IMR-90 (cell line): ENCODE data around the gene ZBTB38. TPM values are rescaled to one million over a fixed set of nuclear protein-coding genes. Genes with fewer than 3 reads are reported as not detected.
A peak's percentile ranks its signal among the peaks of the same experiment; 100 is the strongest.

ENCODE experiments used
- ATAC-seq: fragments of 200-7000 bp; cut with Tn5 transposase; 2 replicates; pipeline ENCODE4 v1.9.1; 2020; ENCODE audit warnings: low read depth, mild to moderate bottlenecking, moderate library complexity
- BruUV-seq: library from RNA; stranded (reverse); fragments of 400-500 nt; replicated peaks from 2 replicates; lab custom pipeline; 2021; lab: Mats Ljungman, UMichigan
- CTCF ChIA-PET: fragments of 300-600 bp; formaldehyde crosslinking; extraction: SDS; loops from one replicate; lab custom pipeline; 2021; ENCODE audit warnings: antibody characterized with exemption; lab: Yijun Ruan, JAX
- POLR2A ChIA-PET: fragments of 300-600 bp; sonication (Branson Sonifier 250); formaldehyde crosslinking; loops from one replicate; lab custom pipeline; 2022; ENCODE audit warnings: antibody characterized with exemption; ENCODE audit not compliant: unreplicated experiment; lab: Charles Lee
- DNase-seq: peaks from one replicate; pipeline ENCODE4 v3.0.0; 2013
- H2AFZ ChIP-seq: replicated peaks from 2 replicates; pipeline ENCODE3; 2013; ENCODE audit warnings: low read length, mild to moderate bottlenecking; ENCODE audit not compliant: poor library complexity
- H2AK5ac ChIP-seq: 2 replicates; pipeline ENCODE4 v1.6.1; 2013; ENCODE audit warnings: low read depth, low read length, inconsistent platforms
- H2AK9ac ChIP-seq: replicated peaks from 2 replicates; pipeline ENCODE3; 2013; ENCODE audit warnings: mild to moderate bottlenecking, low read depth, low read length, moderate library complexity; ENCODE audit not compliant: poor library complexity
- H2BK120ac ChIP-seq: 2 replicates; pipeline ENCODE4 v1.6.1; 2013; ENCODE audit warnings: low read depth, low read length, inconsistent platforms
- H2BK15ac ChIP-seq: 3 replicates; pipeline ENCODE4 v1.6.1; 2013; ENCODE audit warnings: low read depth, low read length, inconsistent platforms
- H2BK20ac ChIP-seq: 2 replicates; pipeline ENCODE4 v1.6.1; 2013; ENCODE audit warnings: low read depth, mild to moderate bottlenecking, inconsistent platforms, low read length, moderate library complexity
- H2BK5ac ChIP-seq: 2 replicates; pipeline ENCODE4 v1.6.1; 2013; ENCODE audit warnings: mild to moderate bottlenecking, low read depth, low read length, inconsistent platforms; ENCODE audit not compliant: poor library complexity, severe bottlenecking
- H3K14ac ChIP-seq: replicated peaks from 2 replicates; pipeline ENCODE4 v1.6.1; 2013; ENCODE audit warnings: low read depth, low read length, inconsistent platforms
- H3K18ac ChIP-seq: 2 replicates; pipeline ENCODE4 v1.6.1; 2013; ENCODE audit warnings: low read depth, low read length, control low read depth
- H3K23ac ChIP-seq: 2 replicates; pipeline ENCODE4 v1.6.1; 2013; ENCODE audit warnings: low read depth, low read length, inconsistent platforms
- H3K27ac ChIP-seq: 2 replicates; pipeline ENCODE4 v1.5.1; 2013; ENCODE audit warnings: mild to moderate bottlenecking, control low read depth, low read length; ENCODE audit not compliant: insufficient read depth
- H3K27me3 ChIP-seq: 2 replicates; pipeline ENCODE4 v1.6.1; 2013; ENCODE audit warnings: low read length; ENCODE audit not compliant: control insufficient read depth, insufficient read depth
- H3K36me3 ChIP-seq: 2 replicates; pipeline ENCODE4 v1.6.1; 2013; ENCODE audit warnings: low read length, mixed read lengths; ENCODE audit not compliant: control insufficient read depth, insufficient read depth
- H3K4ac ChIP-seq: 2 replicates; pipeline ENCODE4 v1.6.1; 2013; ENCODE audit warnings: low read depth, low read length, inconsistent platforms
- H3K4me1 ChIP-seq: 2 replicates; pipeline ENCODE4 v1.6.1; 2013; ENCODE audit warnings: low read length, mixed read lengths; ENCODE audit not compliant: control insufficient read depth, insufficient read depth
- H3K4me2 ChIP-seq: 2 replicates; pipeline ENCODE4 v1.6.1; 2013; ENCODE audit warnings: low read depth, mild to moderate bottlenecking, control low read depth, low read length, moderate library complexity
- H3K4me3 ChIP-seq: 2 replicates; pipeline ENCODE4 v1.5.1; 2013; ENCODE audit warnings: low read depth, mild to moderate bottlenecking, control low read depth, low read length, moderate library complexity; ENCODE audit not compliant: insufficient read depth
- H3K56ac ChIP-seq: 2 replicates; pipeline ENCODE4 v1.6.1; 2013; ENCODE audit warnings: low read length, inconsistent platforms; ENCODE audit not compliant: insufficient read depth; ENCODE audit errors: extremely low read depth
- H3K79me1 ChIP-seq, 2 experiments: 2 replicates each; pipeline ENCODE4 v1.6.1; 2013; ENCODE audit warnings: low read length in 2 of 2, inconsistent platforms in 1 of 2, low read depth in 1 of 2
- H3K9ac ChIP-seq: 2 replicates; pipeline ENCODE4 v1.6.1; 2013; ENCODE audit warnings: low read depth, low read length, control low read depth
- H3K9me1 ChIP-seq: 2 replicates; pipeline ENCODE4 v1.6.1; 2013; ENCODE audit warnings: low read length, inconsistent platforms; ENCODE audit not compliant: insufficient read depth
- H3K9me3 ChIP-seq: 2 replicates; pipeline ENCODE4 v1.6.1; 2013; ENCODE audit warnings: low read length; ENCODE audit not compliant: control insufficient read depth, insufficient read depth
- H4K20me1 ChIP-seq: 2 replicates; pipeline ENCODE4 v1.6.1; 2013; ENCODE audit warnings: low read length, inconsistent platforms; ENCODE audit not compliant: insufficient read depth
- H4K5ac ChIP-seq: 2 replicates; pipeline ENCODE4 v1.6.1; 2013; ENCODE audit warnings: mild to moderate bottlenecking, low read depth, low read length, control low read depth
- H4K8ac ChIP-seq, 2 experiments: 2 replicates each; pipeline ENCODE4 v1.6.1; 2013; ENCODE audit warnings: low read depth in 2 of 2, low read length in 2 of 2, control low read depth in 1 of 2, inconsistent platforms in 1 of 2
- H4K91ac ChIP-seq: 2 replicates; pipeline ENCODE4 v1.6.1; 2013; ENCODE audit warnings: low read depth, low read length, inconsistent platforms; ENCODE audit not compliant: insufficient read depth
- BHLHE40 ChIP-seq: fragments of 150-350 bp; IDR thresholded peaks from 2 replicates; pipeline ENCODE4 v1.6.1; 2016; ENCODE audit warnings: mild to moderate bottlenecking, low read depth, low read length
- CEBPB ChIP-seq: IDR thresholded peaks from 2 replicates; pipeline ENCODE4 v1.6.1; 2012; ENCODE audit warnings: low read depth, low read length, improper control_type of control experiment
- CHD1 ChIP-seq: IDR thresholded peaks from 2 replicates; pipeline ENCODE4 v1.6.1; 2012; ENCODE audit warnings: low read depth, low read length, improper control_type of control experiment
- FOS ChIP-seq: fragments of 150-350 bp; IDR thresholded peaks from 2 replicates; pipeline ENCODE4 v1.6.1; 2016; ENCODE audit warnings: low read depth, low read length
- MAZ ChIP-seq: IDR thresholded peaks from 2 replicates; pipeline ENCODE4 v1.6.1; 2012; ENCODE audit warnings: low read depth, mild to moderate bottlenecking, low read length, improper control_type of control experiment, moderate library complexity, borderline replicate concordance
- MXI1 ChIP-seq: IDR thresholded peaks from 2 replicates; pipeline ENCODE4 v1.6.1; 2012; ENCODE audit warnings: low read depth, mild to moderate bottlenecking, low read length, moderate library complexity, borderline replicate concordance
- NFE2L2 ChIP-seq: fragments of 150-350 bp; IDR thresholded peaks from 2 replicates; pipeline ENCODE4 v1.6.1; 2016; ENCODE audit warnings: low read depth, mild to moderate bottlenecking, low read length
- POLR2A ChIP-seq: IDR thresholded peaks from 2 replicates; pipeline ENCODE4 v1.6.1; 2012; ENCODE audit warnings: mild to moderate bottlenecking, low read depth, low read length
- RAD21 ChIP-seq: IDR thresholded peaks from 2 replicates; pipeline ENCODE4 v1.6.1; 2012; ENCODE audit warnings: low read length, improper control_type of control experiment
- RCOR1 ChIP-seq: IDR thresholded peaks from 2 replicates; pipeline ENCODE4 v1.6.1; 2012; ENCODE audit warnings: mild to moderate bottlenecking, low read length, improper control_type of control experiment; ENCODE audit not compliant: insufficient replicate concordance
- RFX5 ChIP-seq: IDR thresholded peaks from 2 replicates; pipeline ENCODE4 v1.8.0; 2012; ENCODE audit warnings: low read depth, mild to moderate bottlenecking, low read length, moderate library complexity
- WGBS, 2 experiments: methylation state at CpG; one replicate each; pipeline versions ENCODE4 v1.1.5 to v1.1.7; 2013; ENCODE audit warnings: missing lambda C conversion rate in 2 of 2; ENCODE audit not compliant: insufficient read length in 1 of 2; ENCODE audit errors: extremely low coverage in 2 of 2; 5-methylcytosine and 5-hydroxymethylcytosine counted together
- dilution Hi-C: fragments of 300-500 bp; cut with HindIII; formaldehyde crosslinking; loops from one replicate; pipeline ENCODE4 v1.14.3; 2018; ENCODE audit warnings: low sequenced_read_pairs; ENCODE audit not compliant: unreplicated experiment
- in situ Hi-C: fragments of 300-500 bp; cut with MboI; formaldehyde crosslinking; loops from 3 replicates; pipeline ENCODE4 v1.14.3; 2019; ENCODE audit warnings: low sequenced_read_pairs, inconsistent platforms, mixed read lengths
- intact Hi-C: fragments of 100-400 bp; cut with micrococcal nuclease; formaldehyde crosslinking; loops from 2 replicates; pipeline ENCODE4 v1.10.0; 2022
- polyA plus RNA-seq, 3 experiments: library from polyadenylated mRNA; depleted of rRNA; stranded (reverse); fragments of >200 nt; gene quantifications; 2 replicates each; pipeline ENCODE4 v1.2.3, GENCODE V29; 2012; ENCODE audit warnings: low replicate concordance in 1 of 3
- total RNA-seq: library from RNA; depleted of rRNA; stranded (reverse); fragments of >200 nt; gene quantifications from 2 replicates; pipeline ENCODE4 v1.2.3, GENCODE V29; 2012
- TF ChIP-seq, protein P1 (sequence below): fragments of 150-350 bp; IDR thresholded peaks from 2 replicates; pipeline ENCODE4 v1.6.1; 2017; ENCODE audit warnings: mild to moderate bottlenecking, antibody characterized with exemption, low read length, low read depth
- TF ChIP-seq, protein P2 (sequence below): conservative IDR thresholded peaks from 2 replicates; pipeline ENCODE4 v1.5.1; 2012; ENCODE audit warnings: mild to moderate bottlenecking, low read depth, low read length, improper control_type of control experiment
- TF ChIP-seq, protein P3 (sequence below): fragments of 150-350 bp; IDR thresholded peaks from 2 replicates; pipeline ENCODE4 v1.6.1; 2016; ENCODE audit warnings: low read depth, mild to moderate bottlenecking, low read length, moderate library complexity, borderline replicate concordance

The ZBTB38 gene
- total and polyA plus RNA-seq, 2 of the 4 experiments (the other 2 are of a cell fraction) = 44.9 to 274 TPM

DNA sequence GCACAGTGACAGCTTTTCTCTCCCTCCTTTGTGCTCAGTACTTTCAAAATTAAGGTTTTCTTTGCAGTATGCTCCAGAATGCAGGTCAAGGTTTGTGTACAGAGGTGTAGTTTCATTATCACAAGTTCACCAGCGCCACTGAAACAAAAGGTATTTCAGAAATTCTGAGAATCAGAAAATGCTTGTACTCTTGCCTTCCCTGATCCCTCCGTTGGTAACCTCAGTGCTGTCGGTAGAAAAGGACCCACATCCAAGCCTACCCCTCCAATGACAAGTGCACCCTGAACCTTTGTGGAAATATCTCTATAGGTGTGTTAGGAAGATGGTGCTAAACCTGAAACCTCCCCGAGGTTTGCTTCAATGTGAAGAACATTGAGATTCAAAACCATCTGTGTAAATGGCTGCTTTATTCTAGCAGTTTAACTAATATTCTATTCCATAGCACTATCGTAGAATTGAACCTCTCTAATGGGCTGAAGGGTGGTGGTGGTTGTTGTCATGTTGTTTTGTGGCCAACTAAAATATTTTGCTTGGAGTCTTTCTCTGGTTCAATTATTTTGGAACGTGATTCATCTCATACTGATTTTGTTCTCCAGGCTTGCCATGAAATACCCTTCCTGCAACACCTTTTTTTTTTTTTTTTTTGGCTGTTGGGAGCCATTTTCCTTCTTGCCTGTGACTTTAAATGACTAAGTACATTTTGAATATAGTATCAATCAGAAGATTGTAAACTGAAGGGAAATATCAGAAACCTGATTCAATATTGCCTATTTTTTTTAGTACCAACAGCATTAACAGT is 20.7 kb downstream of the ZBTB38 start:
- no TSS peak for BruUV-seq
- H3K9ac ChIP-seq = 0 out of 2 replicates have a peak overlapping the region, but pooled peaks have one; percentile 27
- no CpG with 5 or more reads among the region's 6 CpGs for WGBS, 2 experiments

More for the DNA sequence above, 20.7 kb downstream of the ZBTB38 start:
- Histone ChIP-seq H2BK5ac (peak overlapping the region; percentile 91), H2AK5ac (0 out of 2 replicates have a peak overlapping the region, but pooled peaks have one; percentile 14), H3K9me3 (no peaks in the 10 kb centered on the region), H3K4me2 (peak overlapping the region; percentile 49), H4K8ac (peak overlapping the region in 1 of 2 experiments; percentile 85; a peak in 2 of 4 replicates), H3K23ac (peak overlapping the region; percentile 90), H4K20me1 (no peaks in the 10 kb centered on the region), H2BK120ac (peak overlapping the region; percentile 66), H3K4me1 (peaks cover 21% of the 10 kb centered on the region), H3K27me3 (no peaks in the 10 kb centered on the region), H3K14ac (peak overlapping the region; percentile 80), H2AK9ac (no peak overlapping the region), H3K18ac (peak overlapping the region; percentile 6; the same call in 1 of the 2 replicates), H3K56ac (peak overlapping the region; percentile 20; the same call in 1 of the 2 replicates), H3K9me1 (peaks cover 8% of the 10 kb centered on the region), H3K4ac (peak overlapping the region; percentile 86; the same call in 1 of the 2 replicates), H2BK20ac (peak overlapping the region; percentile 84), H4K91ac (peak overlapping the region; percentile 81), H3K27ac (peak overlapping the region; percentile 52), H3K4me3 (peak overlapping the region; percentile 15; the same call in 1 of the 2 replicates), H3K36me3 (peaks cover 13% of the 10 kb centered on the region; the same call in 1 of the 2 replicates), H4K5ac (peak overlapping the region; percentile 91), H2AFZ (no peak overlapping the region), H2BK15ac (peak overlapping the region; percentile 31; the same call in 2 of the 3 replicates), H3K79me1 (peaks cover 46 to 72% of the 10 kb centered on the region in 2 experiments)
- in situ Hi-C loops (no loop called here), intact Hi-C loops (no loop called here), dilution Hi-C loops (no loop called here)
- DNase-seq (no peak), ATAC-seq (no peak)
- TF ChIP-seq POLR2A (no peak), CHD1 (no peak), CEBPB (no peak), FOS (no peak), MAZ (no peak), BHLHE40 (no peak), RAD21 (no peak), NFE2L2 (no peak), MXI1 (no peak), RCOR1 (no peak), RFX5 (no peak)
- TF ChIP-seq, protein P1, sequence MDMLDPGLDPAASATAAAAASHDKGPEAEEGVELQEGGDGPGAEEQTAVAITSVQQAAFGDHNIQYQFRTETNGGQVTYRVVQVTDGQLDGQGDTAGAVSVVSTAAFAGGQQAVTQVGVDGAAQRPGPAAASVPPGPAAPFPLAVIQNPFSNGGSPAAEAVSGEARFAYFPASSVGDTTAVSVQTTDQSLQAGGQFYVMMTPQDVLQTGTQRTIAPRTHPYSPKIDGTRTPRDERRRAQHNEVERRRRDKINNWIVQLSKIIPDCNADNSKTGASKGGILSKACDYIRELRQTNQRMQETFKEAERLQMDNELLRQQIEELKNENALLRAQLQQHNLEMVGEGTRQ = no peak
- TF ChIP-seq, protein P2, sequence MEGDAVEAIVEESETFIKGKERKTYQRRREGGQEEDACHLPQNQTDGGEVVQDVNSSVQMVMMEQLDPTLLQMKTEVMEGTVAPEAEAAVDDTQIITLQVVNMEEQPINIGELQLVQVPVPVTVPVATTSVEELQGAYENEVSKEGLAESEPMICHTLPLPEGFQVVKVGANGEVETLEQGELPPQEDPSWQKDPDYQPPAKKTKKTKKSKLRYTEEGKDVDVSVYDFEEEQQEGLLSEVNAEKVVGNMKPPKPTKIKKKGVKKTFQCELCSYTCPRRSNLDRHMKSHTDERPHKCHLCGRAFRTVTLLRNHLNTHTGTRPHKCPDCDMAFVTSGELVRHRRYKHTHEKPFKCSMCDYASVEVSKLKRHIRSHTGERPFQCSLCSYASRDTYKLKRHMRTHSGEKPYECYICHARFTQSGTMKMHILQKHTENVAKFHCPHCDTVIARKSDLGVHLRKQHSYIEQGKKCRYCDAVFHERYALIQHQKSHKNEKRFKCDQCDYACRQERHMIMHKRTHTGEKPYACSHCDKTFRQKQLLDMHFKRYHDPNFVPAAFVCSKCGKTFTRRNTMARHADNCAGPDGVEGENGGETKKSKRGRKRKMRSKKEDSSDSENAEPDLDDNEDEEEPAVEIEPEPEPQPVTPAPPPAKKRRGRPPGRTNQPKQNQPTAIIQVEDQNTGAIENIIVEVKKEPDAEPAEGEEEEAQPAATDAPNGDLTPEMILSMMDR = no peak
- TF ChIP-seq, protein P3, sequence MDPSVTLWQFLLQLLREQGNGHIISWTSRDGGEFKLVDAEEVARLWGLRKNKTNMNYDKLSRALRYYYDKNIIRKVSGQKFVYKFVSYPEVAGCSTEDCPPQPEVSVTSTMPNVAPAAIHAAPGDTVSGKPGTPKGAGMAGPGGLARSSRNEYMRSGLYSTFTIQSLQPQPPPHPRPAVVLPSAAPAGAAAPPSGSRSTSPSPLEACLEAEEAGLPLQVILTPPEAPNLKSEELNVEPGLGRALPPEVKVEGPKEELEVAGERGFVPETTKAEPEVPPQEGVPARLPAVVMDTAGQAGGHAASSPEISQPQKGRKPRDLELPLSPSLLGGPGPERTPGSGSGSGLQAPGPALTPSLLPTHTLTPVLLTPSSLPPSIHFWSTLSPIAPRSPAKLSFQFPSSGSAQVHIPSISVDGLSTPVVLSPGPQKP = no peak
- POLR2A ChIA-PET = no interaction called here
- CTCF ChIA-PET = interaction anchor here (0.9 to 1.4 kb wide), 2 partner anchors 28 to 77 kb away, joined by 4 to 7 read pairs; no protein-coding TSS in a partner anchor
